ENCODE data around the gene LMOD1.

Gene LMOD1

DNA sequence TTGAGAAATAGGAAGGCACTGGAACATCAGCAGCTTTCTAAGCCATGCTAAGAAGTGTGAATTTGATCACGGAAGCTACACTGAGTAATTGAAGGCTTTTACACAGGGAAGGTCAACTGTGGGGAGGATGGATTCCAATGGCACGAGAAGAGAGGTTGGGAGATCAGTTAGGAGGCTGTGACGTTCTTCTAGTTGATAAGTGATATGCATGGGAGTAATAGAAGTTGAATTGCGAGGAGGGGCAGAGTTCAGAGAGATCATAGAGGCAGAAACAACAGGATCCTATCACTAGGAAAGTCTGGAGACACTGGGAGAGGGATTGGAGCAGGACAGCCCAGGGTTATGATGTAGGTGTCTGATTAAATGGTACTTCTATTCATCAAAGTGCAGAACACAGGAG, 16.2 kb downstream of the LMOD1 start:
- TF ChIP-seq, protein P1, sequence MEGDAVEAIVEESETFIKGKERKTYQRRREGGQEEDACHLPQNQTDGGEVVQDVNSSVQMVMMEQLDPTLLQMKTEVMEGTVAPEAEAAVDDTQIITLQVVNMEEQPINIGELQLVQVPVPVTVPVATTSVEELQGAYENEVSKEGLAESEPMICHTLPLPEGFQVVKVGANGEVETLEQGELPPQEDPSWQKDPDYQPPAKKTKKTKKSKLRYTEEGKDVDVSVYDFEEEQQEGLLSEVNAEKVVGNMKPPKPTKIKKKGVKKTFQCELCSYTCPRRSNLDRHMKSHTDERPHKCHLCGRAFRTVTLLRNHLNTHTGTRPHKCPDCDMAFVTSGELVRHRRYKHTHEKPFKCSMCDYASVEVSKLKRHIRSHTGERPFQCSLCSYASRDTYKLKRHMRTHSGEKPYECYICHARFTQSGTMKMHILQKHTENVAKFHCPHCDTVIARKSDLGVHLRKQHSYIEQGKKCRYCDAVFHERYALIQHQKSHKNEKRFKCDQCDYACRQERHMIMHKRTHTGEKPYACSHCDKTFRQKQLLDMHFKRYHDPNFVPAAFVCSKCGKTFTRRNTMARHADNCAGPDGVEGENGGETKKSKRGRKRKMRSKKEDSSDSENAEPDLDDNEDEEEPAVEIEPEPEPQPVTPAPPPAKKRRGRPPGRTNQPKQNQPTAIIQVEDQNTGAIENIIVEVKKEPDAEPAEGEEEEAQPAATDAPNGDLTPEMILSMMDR (IDR thresholded peaks at IDR 0.05; ENCODE audit: low read depth, low read length, missing control alignments) = no peak
- no peak for DNase-seq (ENCODE audit: low read depth)
- H3K4me3 ChIP-seq (ENCODE audit: low read depth, low read length) = no peak overlapping the region

DNA sequence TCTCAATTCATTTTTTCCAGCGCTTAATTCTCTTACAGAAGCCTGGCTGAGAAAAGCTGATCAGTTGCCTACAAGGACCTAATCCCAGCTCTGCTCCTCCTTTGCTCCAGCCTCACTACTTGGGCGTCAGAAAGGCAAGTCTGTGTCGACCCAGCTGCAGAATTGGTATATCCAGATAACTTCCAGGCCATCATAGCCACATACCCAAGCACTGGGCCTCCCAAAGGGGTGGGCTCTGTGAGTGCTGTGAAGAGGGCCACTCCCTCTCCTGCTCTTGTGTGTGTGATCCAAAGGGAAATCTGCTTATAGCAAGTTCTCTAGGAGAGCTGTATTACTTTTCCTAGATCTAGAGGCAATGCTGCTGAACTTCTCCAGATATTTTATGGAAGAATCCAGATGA, 18.1 kb downstream of the LMOD1 start:
- H3K4me3 ChIP-seq (ENCODE audit: low read depth, low read length) = no peak overlapping the region
- TF ChIP-seq, protein P1 (IDR thresholded peaks at IDR 0.05; ENCODE audit: low read depth, low read length, missing control alignments) = no peak
- no peak for DNase-seq (ENCODE audit: low read depth)

DNA sequence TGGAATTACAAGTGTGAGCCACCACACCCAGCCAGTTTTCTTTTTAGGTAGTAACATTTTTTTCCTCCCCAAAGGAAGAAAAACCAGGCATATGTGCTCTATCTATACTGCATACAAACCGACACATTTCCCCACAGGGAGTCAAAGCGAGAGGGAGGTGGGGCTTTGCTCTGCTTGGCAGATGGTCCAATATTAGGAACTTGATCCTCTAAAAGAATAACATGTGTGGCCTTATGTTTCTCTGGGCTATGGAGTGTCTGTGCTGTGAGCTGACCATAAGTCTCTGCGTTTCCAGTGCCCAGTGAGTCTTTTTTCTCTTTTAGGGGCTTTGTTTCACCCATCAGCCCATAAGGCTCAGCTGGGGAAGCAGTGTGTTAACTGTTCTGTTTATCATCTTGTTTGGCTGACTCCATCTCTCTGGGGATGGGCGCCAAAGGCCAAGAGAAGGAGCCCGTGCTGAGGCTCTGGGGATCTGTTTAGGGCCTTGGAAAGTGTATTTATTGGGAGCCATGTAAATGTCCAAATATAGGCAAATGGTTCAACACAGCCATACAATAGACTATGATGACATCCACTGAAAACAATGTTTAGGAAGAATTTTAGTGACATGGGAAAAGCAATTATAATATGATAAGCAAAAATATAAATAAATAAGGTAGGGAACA, 20.2 kb downstream of the LMOD1 start:
- no peak overlapping the region for H3K4me3 ChIP-seq (ENCODE audit: low read depth, low read length)

DNA sequence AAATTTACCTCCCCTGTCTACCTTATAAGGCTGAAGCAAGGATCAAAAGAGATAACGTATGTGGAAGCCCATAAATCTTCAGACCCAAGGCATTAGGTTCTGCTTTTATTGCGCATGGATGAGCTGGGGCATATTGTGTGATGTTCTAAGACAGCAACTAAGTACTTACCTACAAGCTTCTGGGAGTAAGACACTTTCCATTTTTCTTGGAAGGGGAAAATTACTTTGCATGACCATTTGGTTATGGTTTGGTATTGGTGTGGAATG, 21.1 kb downstream of the LMOD1 start:
- TF ChIP-seq, protein P1 (IDR thresholded peaks at IDR 0.05; ENCODE audit: low read depth, low read length, missing control alignments) = no peak
- DNase-seq (ENCODE audit: low read depth) = no peak
- H3K4me3 ChIP-seq (ENCODE audit: low read depth, low read length) = no peak overlapping the region

More for the DNA sequence above, 20.2 kb downstream of the LMOD1 start:
- DNase-seq (ENCODE audit: low read depth) = no peak
- TF ChIP-seq, protein P1 (IDR thresholded peaks at IDR 0.05; ENCODE audit: low read depth, low read length, missing control alignments) = no peak

DNA sequence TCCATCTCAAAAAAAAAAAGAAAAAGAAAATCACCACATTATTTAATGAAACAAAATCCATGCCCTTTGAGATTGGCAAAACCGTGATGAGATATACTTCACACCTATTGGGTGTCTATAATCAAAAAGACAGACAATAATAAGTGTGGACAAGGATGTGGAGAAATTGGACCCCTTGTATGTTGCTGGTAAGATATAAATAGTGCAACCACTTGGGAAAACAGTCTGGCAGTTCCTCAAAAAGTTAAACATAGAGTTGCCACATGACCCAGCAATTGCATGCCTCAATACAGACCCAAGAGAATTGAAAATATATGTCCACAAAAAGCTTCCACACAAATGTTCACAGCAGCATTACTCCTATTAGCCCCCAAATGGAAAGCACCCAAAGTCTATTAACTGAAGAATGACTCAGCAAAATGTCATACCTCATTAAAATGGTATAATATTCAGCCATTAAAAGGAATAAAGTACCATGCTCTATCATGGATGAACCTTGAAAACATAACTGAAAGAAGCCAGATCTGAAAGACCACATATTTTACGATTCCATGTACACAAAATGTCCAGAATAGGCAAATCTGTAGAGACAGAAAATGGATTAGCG, 24.3 kb downstream of the LMOD1 start:
- no peak for DNase-seq (ENCODE audit: low read depth)
- no peak overlapping the region for H3K4me3 ChIP-seq (ENCODE audit: low read depth, low read length)
- TF ChIP-seq, protein P1 (IDR thresholded peaks at IDR 0.05; ENCODE audit: low read depth, low read length, missing control alignments) = no peak

DNA sequence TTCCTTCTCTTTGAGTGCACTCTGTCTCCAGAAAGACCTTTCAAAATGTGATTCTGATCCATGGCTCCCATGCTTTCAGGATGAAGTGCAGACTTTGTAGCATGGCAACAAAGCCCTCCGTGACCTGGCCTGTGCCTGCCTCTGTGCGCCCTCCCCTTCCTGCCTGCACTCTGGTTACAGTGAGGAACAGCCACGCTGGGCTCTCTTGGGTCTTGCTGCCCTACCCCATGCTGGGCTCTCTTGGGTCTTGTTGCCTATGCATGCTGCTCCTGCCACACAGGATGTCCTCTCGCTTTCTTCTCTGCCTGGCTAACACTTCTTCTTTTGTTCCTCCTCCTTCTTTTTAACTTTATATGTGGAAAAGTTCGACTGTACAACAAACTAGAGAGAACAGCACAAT, 28.0 kb downstream of the LMOD1 start:
- TF ChIP-seq, protein P1 (IDR thresholded peaks at IDR 0.05; ENCODE audit: low read depth, low read length, missing control alignments) = no peak
- no peak for DNase-seq (ENCODE audit: low read depth)

More for the DNA sequence above, 28.0 kb downstream of the LMOD1 start:
- no peak overlapping the region for H3K4me3 ChIP-seq (ENCODE audit: low read depth, low read length)
